Vagina (tissue), 2 donors: ENCODE data around the gene EXO1. TPM values are rescaled to one million over a fixed set of nuclear protein-coding genes. Genes with fewer than 3 reads are reported as not detected.

ENCODE experiments used
- DNase-seq, 2 donors: peaks; one replicate each; pipeline ENCODE4 v3.0.0-alpha.2; 2017; ENCODE audit errors: extremely low spot score in 2 of 2
- H3K27ac ChIP-seq: fragments of 200-600 bp; sonication (generic); one replicate; pipeline ENCODE4 v1.5.1; 2019
- H3K27me3 ChIP-seq: fragments of 200-600 bp; sonication (generic); one replicate; pipeline ENCODE4 v1.5.1; 2019
- H3K36me3 ChIP-seq, 2 donors: fragments of 200-600 bp; sonication (generic); one replicate each; pipeline ENCODE4 v1.5.1; 2017 to 2019
- H3K4me1 ChIP-seq: fragments of 200-600 bp; sonication (generic); one replicate; pipeline ENCODE4 v1.5.1; 2019
- H3K4me3 ChIP-seq, 2 donors: fragments of 200-600 bp; sonication (generic); 1 replicate in 1 of 2; 2 replicates in 1 of 2; pipeline ENCODE4 v1.5.1; 2016 to 2019
- H3K9me3 ChIP-seq: fragments of 200-600 bp; sonication (generic); one replicate; pipeline ENCODE4 v1.5.1; 2019
- POLR2A ChIP-seq, 2 donors: fragments of 450-650 bp; IDR thresholded peaks; one replicate each; pipeline ENCODE4 v1.6.1; 2017; ENCODE audit warnings: antibody characterized with exemption in 2 of 2, mild to moderate bottlenecking in 2 of 2, moderate library complexity in 2 of 2
- POLR2AphosphoS5 ChIP-seq, 2 donors: sonication (generic); formaldehyde crosslinking; IDR thresholded peaks; one replicate each; pipeline ENCODE4 v1.9.0; 2017; ENCODE audit warnings: antibody characterized with exemption in 2 of 2, mild to moderate bottlenecking in 2 of 2, low read depth in 1 of 2; ENCODE audit not compliant: insufficient read depth in 1 of 2
- intact Hi-C: fragments of 100-400 bp; cut with DNase I; formaldehyde crosslinking; loops from one replicate; pipeline ENCODE4 v1.15.1; 2023
- total RNA-seq: library from RNA; depleted of rRNA; stranded (reverse); fragments of >200 nt; gene quantifications from one replicate; pipeline ENCODE4 v1.2.3, GENCODE V29; 2016
- TF ChIP-seq, protein P1 (sequence below), 3 experiments: fragments of 450-650 bp in 2 of 3; fragments of 200-600 bp in 1 of 3; sonication (generic) in 1 of 3; IDR thresholded peaks; one replicate each; pipeline ENCODE4 v1.5.1; 2017 to 2019; ENCODE audit warnings: antibody characterized with exemption in 3 of 3, mild to moderate bottlenecking in 2 of 3, moderate library complexity in 2 of 3

Gene EXO1
- total RNA-seq, 1 donor from 2014 or later: 10.6 TPM

DNA sequence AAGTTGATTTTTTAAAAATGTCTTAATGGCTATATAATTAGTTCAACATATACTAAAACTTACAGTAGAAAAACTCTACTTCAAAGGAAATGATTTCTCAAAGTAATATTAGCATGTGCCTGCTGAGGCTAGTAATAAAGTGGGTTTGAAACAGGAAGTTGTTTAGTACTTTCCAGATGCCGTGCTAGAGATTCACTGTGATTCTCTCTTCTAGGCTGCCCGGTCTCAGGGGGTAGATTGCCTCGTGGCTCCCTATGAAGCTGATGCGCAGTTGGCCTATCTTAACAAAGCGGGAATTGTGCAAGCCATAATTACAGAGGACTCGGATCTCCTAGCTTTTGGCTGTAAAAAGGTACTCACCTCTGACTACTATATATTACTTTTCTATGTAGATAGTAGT lies 9.1 kb downstream of the EXO1 start:
- Histone ChIP-seq H3K27me3 (no peaks in the 10 kb centered on the region), H3K4me3 (no peak overlapping the region), H3K36me3 (no peaks in the 10 kb centered on the region), H3K9me3 (no peaks in the 10 kb centered on the region), H3K4me1 (no peaks in the 10 kb centered on the region), H3K27ac (no peak overlapping the region)
- DNase-seq: no peak
- intact Hi-C loops: no loop called here
- TF ChIP-seq POLR2A (IDR thresholded peaks at IDR 0.05): no peak
- TF ChIP-seq, protein P1, sequence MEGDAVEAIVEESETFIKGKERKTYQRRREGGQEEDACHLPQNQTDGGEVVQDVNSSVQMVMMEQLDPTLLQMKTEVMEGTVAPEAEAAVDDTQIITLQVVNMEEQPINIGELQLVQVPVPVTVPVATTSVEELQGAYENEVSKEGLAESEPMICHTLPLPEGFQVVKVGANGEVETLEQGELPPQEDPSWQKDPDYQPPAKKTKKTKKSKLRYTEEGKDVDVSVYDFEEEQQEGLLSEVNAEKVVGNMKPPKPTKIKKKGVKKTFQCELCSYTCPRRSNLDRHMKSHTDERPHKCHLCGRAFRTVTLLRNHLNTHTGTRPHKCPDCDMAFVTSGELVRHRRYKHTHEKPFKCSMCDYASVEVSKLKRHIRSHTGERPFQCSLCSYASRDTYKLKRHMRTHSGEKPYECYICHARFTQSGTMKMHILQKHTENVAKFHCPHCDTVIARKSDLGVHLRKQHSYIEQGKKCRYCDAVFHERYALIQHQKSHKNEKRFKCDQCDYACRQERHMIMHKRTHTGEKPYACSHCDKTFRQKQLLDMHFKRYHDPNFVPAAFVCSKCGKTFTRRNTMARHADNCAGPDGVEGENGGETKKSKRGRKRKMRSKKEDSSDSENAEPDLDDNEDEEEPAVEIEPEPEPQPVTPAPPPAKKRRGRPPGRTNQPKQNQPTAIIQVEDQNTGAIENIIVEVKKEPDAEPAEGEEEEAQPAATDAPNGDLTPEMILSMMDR (IDR thresholded peaks at IDR 0.05): no peak
- no peak for TF ChIP-seq POLR2AphosphoS5 (IDR thresholded peaks at IDR 0.05; ENCODE audit: insufficient read depth in 1 of 2, low read depth in 1 of 2)

DNA sequence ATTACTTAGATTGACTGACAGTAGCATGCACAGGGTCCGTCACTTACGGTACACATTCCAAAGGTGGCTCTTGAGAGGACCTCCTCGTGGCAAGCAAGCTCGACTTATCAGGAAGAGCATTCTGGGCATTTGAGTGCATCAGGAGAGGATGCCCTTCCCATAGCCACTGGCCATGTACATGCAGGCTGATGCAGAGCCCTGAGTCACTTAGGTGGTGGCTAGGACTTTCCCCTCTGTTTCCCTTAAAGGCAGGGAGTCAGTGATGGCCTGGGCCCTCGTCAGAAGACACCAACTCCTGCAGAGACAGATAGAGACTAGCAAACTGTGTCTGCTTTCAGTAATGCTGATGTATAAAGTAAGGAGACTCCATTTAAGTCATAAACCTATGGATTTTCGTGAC lies 12.9 kb downstream of the EXO1 start:
- intact Hi-C loops: no loop called here

DNA sequence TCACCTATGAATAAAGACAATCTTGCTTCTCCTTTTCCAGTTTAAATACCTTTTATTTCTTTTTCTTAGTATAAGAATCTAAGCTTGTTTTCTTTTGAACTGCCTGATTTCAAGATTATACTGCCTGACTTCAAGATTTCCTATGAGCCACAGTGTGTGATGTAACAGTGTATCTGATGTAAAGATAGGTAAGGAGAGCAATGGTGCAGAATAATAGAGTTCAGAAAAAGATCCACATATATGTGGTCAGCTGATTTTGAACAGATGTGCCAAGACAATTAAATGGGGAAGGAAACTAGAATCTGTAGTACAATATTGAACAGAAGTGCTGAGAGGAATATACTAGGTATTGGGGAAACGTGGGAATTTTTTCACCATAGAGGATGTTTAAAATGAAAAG lies 21.0 kb downstream of the EXO1 start:
- Histone ChIP-seq H3K9me3 (no peaks in the 10 kb centered on the region), H3K27me3 (no peaks in the 10 kb centered on the region), H3K36me3 (no peaks in the 10 kb centered on the region), H3K27ac (no peak overlapping the region), H3K4me1 (no peaks in the 10 kb centered on the region), H3K4me3 (no peak overlapping the region)
- TF ChIP-seq, protein P1 (IDR thresholded peaks at IDR 0.05): no peak
- TF ChIP-seq POLR2A (IDR thresholded peaks at IDR 0.05) (no peak), POLR2AphosphoS5 (IDR thresholded peaks at IDR 0.05; ENCODE audit: insufficient read depth in 1 of 2, low read depth in 1 of 2) (no peak)
- intact Hi-C loops: no loop called here
- no peak for DNase-seq

More for the DNA sequence above, 12.9 kb downstream of the EXO1 start:
- Histone ChIP-seq H3K36me3 (no peaks in the 10 kb centered on the region), H3K9me3 (no peaks in the 10 kb centered on the region), H3K27me3 (no peaks in the 10 kb centered on the region), H3K4me3 (no peak overlapping the region), H3K4me1 (no peaks in the 10 kb centered on the region), H3K27ac (no peak overlapping the region)
- no peak for DNase-seq
- TF ChIP-seq POLR2AphosphoS5 (IDR thresholded peaks at IDR 0.05; ENCODE audit: insufficient read depth in 1 of 2, low read depth in 1 of 2) (no peak), POLR2A (IDR thresholded peaks at IDR 0.05) (no peak)
- TF ChIP-seq, protein P1 (IDR thresholded peaks at IDR 0.05): no peak

DNA sequence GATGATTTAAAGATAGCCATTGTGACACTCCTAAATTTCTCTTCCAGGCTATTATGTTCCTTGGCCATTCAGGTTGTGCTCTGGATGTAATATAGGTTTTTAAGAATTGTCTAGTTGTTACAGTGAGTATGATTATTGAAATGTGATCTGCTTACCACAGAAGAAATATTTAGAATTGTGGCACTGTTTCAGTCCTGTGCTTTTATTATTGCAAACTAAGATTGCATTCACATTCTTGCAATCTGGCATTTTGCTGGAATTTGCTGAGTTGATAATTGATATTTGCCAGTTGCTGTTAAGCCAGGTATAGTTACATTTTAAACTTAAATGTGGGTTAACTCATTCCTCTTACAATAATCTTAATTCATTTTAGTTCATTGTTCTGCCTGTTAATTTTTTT lies 22.3 kb downstream of the EXO1 start:
- H3K4me1 ChIP-seq: no peaks in the 10 kb centered on the region
- H3K9me3 ChIP-seq: no peaks in the 10 kb centered on the region
- no peaks in the 10 kb centered on the region for H3K27me3 ChIP-seq
- H3K36me3 ChIP-seq: no peaks in the 10 kb centered on the region
- intact Hi-C loops: no loop called here
- no peak overlapping the region for H3K4me3 ChIP-seq
- H3K27ac ChIP-seq: no peak overlapping the region
- no peak for DNase-seq
- TF ChIP-seq, protein P1 (IDR thresholded peaks at IDR 0.05): no peak
- TF ChIP-seq POLR2AphosphoS5 (IDR thresholded peaks at IDR 0.05; ENCODE audit: insufficient read depth in 1 of 2, low read depth in 1 of 2) (no peak), POLR2A (IDR thresholded peaks at IDR 0.05) (no peak)

DNA sequence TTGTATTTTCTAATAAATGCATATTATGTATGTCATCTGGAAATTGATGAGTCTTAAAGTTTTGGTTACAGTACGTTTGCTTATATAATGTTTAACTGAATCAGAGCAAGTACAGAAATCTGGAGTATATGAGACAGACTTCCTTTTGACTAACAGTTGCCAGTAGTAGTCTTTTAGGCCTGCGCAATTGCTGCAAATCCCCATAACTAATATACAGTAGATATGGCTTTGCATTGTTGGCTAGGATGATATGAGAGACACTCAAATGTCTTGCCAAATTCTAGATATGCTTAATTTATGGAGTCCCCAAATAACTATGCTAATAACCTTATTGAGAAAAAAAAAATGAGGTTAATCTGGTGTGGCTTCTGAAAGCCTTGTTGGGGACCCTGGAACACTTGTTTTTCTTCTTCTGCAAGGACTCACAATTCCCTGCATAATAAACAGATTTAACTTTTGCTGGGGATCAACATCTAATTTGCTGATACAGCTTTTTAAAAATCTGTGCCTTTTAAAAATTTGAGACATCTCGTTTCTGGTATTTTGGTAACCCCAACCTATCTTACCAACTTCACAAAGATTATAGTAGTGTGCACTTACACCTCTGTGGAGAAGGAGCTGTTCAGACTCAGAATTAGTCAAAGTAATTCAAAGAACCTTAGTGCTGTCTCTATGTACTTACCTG lies 22.9 kb downstream of the EXO1 start:
- H3K36me3 ChIP-seq: no peaks in the 10 kb centered on the region
- no peaks in the 10 kb centered on the region for H3K27me3 ChIP-seq
- no peak overlapping the region for H3K27ac ChIP-seq
- intact Hi-C loops: no loop called here
- H3K4me3 ChIP-seq: no peak overlapping the region
- TF ChIP-seq POLR2A (IDR thresholded peaks at IDR 0.05) (no peak), POLR2AphosphoS5 (IDR thresholded peaks at IDR 0.05; ENCODE audit: insufficient read depth in 1 of 2, low read depth in 1 of 2) (no peak)
- TF ChIP-seq, protein P1 (IDR thresholded peaks at IDR 0.05): no peak
- H3K4me1 ChIP-seq: no peaks in the 10 kb centered on the region
- DNase-seq: no peak
- H3K9me3 ChIP-seq: no peaks in the 10 kb centered on the region
